NCI-H2107 (cell line): Measurements from ENCODE around the gene GZMM.

Experiments
- DNase-seq: peaks from one replicate; lab custom pipeline; 2025; lab: John Stamatoyannopoulos, UW

The GZMM gene

DNA sequence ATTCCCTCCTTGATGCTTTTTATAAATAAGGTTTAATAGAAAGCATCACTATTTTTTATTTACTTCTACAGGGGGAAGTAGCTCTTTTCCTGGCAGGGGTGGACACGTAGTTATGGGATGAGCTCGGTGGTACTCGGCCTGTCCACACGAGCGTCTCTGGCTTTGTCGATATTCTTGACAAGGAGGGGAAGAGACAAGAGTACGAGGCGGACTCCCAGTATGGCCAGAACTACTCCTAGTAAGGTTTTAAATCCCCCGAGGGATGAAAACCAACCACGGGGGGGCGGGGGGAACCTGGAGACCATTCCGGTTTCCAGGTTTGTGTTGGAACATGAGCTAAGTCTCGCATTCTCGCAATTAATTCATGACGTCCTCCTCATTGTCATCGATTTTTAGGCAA lies 23.0 kb downstream of the GZMM start:
- DNase-seq: no peak

DNA sequence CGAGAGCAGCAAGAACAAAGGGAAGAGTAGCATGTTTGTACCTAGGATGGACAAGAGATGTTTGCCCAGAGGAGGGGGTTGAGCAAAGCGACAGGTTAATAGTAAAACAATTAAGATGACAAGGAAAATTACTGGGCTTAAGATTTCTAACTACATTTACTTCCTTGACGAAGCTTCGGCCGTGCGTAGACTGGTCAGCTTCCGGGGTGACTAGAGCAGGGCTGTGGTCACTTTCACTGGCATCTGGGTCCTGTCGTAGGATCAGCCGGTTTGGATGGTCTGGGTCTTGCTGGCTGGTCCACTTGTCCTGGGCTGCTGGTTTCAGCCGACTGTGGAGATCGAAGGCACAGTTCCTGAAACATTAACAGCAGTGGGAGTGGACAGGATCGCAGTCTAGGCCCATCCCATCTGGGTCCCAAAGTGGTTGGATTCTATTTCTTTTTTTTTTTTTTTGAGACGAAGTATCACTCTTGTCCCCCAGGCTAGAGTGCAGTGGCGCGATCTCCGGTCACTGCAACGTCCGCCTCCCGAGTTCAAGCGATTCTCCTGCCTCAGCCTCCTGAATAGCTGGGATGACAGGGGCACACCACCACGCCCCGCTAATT lies 23.5 kb downstream of the GZMM start:
- no peak for DNase-seq

DNA sequence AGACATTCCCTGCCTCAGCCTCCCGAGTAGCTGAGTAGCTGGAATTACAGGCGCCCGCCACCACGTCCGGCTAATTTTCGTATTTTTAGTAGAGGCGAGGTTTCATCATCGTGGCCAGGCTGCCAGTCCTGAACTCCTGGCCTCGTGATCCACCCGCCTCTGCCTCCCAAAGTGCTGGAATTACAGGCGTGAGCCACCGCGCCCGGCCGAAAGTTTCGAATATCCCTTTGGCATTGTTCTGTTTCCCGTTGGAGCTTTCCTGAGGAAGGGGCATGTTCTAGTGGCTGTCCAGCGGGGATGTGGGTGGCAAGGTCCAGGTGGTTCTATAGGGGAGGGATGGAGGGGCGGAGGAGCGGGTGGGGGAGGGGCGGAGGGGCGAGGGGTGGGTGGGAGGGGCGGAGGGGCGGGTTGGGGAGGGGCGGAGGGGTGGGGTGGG lies 26.4 kb downstream of the GZMM start:
- DNase-seq: no peak

DNA sequence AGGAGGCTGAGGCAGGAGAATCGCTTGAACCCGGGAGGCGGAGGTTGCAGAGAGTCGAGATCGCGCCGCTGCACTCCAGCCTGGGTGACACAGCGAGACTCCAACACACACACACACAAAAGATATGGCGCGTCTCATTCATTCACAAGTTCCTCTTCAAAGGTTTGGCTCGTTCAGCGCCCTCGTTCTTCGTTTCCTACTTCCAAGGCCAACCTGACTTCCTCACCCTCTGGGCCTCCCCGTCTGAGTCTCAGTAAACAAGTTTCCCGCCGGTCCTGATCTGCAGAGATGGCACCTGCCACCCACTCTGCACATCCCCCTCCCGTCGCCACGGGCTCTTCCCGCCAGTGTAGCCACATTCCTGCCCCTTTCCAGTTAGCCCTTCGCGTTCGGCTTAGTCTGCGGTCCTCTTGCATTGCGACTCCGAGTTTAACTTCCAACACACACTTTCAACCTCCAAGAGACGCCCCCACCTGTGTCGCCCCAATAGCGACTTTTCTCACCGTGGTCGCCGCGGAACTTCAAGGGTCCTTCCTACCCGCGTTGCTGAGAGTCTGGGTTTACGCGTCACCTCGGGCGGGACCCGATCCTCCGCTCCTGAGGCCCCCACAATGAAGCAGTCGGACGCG lies 27.2 kb downstream of the GZMM start:
- DNase-seq: no peak

DNA sequence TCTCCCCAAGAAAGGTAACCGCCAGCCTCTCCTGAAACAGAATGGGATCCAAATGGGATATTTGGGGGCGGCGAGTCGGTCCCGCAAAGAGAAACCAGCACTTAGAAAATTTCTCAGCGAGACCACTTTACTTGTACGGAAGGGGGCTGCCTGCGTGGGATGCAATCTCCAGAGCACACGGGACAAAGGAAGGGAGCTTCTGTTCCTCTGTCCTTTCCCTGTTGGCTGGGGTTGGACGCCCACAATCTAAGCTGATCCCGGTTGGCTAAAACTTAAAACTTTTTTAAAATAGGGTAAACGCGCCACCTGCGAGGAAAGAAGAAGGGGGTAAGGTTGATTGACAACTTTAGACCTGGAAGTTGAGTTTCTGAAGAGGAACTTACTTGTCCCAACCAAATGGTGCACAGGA lies 27.7 kb downstream of the GZMM start:
- DNase-seq: no peak

DNA sequence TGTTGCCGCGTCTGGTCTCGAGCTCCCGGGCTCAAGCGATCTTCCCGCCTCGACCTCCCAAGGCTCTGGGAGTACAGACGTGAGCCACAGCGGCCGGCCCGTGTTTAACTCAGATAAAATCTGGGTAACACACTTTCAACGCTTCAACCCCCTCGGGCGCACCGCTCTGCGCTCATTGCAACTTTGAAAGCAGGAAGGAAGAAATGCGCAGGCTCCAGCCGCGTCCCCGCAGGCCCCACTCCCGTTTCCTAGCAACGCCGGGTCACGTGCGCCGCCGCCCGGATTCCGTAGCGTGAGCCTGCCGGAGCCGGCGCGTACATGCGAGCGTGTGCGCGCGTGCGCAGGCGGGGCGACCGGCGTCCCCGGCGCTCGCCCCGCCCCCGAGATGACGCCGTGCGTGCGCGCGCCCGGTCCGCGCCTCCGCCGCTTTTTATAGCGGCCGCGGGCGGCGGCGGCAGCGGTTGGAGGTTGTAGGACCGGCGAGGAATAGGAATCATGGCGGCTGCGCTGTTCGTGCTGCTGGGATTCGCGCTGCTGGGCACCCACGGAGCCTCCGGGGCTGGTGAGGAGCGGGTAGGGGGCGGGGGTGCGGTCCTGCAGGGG lies 28.4 kb downstream of the GZMM start, which contains the start of gene BSG:
BSG (plus strand) TSS at position 457 of the 603 bp plus-strand sequence; CDS start at position 496, 39 bp downstream.
- DNase-seq: peak; percentile 96

DNA sequence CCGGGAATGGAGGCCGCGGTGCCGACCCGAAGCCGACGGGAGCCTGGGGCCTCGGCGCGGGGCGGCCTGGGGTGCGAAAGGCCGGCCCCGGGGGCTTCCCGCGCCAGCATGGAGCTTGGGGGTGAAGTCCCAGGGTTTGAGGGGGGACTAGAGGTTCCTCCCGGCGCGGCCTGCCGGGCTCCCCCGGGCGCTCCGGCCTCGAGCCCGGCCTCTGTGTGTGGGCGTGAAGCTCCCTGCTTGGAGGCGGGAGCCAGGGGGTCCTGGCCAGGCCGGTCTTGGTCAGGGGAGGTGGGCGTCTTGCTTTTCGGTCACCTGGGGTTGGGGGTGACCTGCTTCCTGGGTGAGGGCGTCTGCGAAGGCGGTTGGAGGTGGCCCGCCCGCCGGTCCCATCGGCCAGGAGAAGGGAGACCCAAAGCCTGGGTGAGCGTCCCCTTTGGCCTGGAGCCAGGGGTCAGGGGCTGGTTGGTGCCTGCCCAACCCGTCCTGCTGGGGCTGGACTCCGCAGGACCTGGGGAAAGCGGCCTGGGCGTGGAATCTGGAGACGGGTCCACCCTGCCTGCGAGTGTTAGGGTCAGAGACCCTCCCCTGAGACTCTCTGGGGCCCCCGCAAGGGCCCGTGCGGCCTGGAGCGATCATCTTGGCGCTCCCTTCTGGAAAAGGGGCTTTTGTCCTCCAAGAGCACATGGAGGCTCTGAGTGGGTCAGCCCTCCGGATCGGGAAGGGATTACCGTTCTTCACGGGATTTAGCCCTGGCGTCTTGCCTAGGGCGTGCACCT lies 29.1 kb downstream of the GZMM start:
- no peak for DNase-seq

DNA sequence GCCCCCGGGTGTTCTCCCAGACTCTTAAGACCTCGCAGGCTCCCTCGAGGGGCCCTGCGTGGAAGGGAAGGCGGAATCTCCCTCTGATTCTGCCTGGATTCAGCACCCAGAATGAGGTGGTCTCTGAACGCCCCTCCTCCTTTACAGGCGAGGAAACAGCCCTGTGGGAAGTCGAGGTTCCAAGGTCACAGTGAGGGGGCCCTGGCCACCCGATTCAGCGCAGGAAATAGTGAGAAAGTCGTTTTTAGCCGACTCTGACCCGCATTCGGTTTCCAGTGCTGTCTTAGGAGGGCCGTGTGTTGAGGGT lies 29.6 kb downstream of the GZMM start:
- DNase-seq: no peak

DNA sequence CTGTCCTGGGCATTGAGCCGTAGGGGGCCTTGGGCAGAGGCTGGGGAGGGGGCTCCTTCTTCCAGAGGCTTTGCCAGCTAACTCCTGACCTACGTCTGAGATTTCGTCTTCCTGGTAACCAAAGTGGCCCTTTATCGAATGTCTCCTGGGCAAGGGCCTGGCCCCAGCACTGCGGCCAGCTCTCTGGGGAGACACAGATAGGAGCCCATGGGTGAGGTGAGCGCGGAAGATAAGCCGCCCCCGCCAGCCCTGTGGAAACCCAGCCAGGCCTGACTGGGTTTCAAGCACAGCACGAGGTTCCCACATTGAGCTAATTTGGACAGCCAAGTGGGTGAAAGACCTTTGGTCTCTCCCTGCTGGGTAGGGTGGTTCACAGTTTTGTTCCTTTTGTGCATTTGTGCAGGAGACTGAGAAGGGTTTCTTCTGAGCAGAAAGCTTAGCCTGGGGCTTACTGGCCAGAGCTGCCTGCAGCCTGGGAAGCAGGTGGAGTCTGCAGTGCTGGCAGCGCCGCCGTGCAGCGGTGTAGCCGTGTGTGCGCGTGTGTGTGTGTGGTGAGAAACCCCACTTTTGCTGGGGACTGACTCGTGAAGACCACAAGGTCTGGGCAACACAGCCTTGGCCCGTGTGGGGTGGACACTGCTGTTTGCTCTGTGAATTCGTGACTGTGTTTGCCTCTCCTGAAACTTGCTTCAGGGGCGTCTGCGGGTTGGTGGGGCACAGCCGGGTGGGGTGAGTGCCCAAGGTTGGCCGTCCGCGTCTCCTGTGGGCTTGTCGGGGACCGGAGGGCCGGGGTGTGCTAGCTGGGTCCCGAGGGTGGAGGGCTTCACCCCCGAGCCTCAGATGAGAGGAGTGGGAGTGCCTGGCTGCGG lies 31.0 kb downstream of the GZMM start:
- no peak for DNase-seq

DNA sequence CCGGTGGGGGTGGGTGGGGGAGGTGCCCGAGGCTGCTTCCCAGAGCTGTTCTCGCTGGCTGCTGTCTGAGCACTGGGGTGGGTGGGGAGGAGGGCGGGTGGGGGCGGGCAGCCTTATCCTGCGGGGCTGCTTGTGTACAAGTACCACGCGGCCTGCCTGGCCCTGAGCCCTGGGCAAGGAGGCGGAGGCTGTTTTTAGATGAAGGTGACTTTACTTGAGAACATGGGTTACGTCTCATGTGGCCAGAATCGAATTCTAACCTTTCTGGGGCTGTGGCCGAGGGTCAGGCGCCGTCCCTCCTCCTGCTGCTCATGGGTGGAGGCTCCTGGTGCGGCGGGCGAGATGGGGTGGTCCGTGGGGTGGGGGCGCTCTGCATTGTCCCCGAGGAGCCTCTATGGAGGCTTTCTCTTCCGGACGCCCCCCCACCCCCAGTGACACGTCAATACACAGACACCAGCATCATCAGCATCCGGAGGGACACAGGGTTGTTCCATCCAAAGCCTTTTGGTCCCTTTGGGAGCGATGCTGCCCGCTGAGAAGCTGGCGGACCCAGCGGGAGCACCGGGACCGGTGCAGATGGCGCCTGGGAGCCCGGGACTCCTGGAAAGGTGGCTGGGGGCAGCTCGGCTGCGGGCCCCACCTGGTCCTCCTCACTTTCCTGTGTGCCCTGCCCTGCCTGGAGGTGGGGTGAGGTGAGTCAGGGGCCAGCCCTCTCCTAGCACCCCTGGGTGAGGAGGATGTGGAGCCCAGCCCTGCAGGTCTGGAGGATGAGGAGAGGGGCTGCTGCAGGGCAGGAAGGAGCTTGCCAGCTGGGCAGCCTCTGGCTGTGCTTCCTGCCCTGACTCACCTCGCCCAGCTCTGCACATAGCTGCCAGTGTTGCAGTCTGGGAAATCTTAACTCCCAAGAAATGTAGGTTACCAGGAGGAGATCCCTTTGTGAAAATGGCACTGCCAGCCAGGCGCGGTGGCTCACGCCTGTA lies 32.0 kb downstream of the GZMM start:
- DNase-seq: no peak

DNA sequence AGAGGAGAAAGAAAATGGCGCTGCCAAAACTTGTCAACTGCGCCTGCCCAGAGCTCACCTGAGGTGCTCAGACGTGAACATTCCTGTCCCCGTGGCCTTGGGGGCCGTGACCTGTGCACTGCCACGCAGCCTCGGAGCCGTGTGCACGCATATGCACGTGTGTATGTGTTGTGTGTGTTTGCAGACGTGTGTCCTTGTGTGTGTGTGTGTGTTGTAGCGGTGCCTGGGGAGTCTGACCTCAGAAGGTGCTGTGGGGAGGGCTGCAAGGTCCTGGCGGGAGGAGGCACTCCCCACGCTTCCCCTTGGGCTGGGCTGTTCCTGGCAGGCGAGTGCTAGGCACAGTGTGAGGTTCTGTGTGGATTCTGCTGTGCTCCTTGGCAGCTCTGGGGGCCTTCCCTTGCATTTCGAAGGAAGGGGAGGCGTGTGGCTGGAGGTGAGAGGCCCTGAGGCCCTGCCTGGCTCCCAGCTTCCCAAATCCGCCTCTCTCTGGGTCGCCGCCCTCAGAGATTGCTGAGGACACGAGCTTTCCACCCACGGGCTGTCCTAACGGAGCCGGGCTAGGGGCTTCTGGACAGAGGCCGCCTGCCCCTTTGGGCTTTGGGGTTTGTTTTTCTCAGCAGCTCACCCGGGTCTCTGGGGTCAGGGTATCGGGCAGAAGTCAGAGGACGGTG lies 33.0 kb downstream of the GZMM start:
- DNase-seq: no peak

DNA sequence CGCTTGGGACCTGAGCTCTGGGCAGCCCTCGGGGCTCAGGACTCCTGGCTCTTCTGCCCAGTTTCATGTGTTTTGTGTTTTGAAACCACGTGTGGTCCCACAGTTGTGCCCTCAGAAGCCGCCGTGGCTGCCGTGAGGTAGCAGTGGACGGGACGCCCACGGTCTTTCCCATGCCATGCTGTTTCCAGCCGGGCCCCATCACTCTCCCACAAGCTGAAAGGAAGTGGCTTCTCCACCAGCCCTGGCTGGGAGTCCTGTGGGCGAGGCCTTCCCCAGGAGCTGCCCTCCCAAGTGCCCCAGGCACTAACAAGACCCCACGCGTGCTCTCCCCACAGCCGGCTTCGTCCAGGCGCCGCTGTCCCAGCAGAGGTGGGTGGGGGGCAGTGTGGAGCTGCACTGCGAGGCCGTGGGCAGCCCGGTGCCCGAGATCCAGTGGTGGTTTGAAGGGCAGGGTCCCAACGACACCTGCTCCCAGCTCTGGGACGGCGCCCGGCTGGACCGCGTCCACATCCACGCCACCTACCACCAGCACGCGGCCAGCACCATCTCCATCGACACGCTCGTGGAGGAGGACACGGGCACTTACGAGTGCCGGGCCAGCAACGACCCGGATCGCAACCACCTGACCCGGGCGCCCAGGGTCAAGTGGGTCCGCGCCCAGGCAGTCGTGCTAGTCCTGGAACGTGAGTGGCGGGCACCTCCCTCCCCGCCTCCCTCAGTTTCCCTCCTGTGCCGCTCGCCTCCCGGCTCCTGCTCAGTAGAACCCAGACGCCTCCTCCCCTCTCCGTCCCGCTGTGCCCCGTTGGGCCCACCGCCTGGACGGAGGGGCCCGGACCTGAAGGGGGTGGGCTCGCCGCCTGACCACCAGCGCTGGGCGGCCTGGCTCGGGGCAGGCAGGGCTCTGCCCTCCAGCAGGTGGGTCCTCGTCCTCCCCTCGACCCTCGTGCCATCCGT lies 33.9 kb downstream of the GZMM start:
- DNase-seq: no peak

DNA sequence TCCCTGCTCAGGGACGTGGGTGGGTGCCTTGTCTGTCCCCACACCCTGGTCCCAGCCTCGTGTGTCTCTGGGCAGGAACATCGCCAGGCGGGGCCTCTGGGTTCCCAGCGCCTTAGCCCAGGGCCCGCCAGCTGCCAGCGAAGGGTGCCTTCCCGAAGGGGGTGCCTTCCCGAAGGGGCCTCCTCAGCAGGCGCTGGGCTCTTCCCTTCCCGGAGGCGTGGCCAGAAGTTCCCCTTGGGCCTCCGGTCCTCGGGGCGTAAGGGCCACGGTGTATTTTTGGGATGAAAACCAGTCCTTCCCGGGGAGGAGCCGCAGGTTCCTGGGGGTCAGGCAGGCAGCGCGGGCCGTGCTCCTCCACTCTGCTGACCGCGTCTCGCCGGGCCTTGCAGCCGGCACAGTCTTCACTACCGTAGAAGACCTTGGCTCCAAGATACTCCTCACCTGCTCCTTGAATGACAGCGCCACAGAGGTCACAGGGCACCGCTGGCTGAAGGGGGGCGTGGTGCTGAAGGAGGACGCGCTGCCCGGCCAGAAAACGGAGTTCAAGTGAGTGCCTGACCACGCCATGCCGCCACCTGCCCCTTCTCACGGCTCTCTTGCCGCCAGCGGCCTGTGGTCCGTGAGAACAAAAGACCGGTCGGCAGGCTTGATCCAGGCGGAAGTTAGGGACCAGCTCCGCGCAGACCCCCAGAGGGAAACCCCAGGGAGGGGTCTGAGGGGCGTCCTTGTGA lies 35.4 kb downstream of the GZMM start:
- no peak for DNase-seq

DNA sequence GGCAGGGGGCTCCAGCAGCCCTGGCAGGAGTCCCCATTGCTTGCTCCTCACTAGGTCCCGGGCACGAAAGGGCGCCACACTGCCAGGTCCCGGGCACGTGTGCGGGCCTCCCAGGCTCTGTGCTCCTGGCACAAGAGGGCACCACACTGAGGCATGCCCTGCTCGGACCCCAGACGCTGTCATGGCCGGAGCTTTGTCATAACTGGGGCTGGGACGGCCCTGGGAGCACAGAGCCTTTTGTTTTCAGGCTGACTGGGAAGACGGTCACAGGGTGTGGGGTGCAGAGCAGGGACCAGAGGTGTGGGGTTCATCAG lies 35.9 kb downstream of the GZMM start:
- no peak for DNase-seq

DNA sequence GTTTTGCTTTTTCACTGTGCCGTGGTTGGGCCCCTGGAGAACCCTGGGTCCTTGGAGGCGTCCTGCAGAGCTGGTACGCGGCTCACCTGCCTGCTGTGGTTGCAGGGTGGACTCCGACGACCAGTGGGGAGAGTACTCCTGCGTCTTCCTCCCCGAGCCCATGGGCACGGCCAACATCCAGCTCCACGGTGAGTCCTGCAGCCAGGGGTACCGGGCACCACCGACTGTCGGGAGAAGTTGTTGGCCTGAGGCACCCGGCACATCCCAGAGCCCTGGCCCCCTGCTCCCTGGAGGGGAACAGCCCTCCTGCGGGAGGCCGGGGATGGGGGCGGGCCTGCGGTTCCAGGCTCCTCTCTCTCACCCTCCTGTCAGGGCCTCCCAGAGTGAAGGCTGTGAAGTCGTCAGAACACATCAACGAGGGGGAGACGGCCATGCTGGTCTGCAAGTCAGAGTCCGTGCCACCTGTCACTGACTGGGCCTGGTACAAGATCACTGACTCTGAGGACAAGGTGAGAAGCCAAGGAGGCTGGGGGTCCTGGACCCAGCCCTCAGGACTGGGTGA lies 36.5 kb downstream of the GZMM start:
- no peak for DNase-seq

DNA sequence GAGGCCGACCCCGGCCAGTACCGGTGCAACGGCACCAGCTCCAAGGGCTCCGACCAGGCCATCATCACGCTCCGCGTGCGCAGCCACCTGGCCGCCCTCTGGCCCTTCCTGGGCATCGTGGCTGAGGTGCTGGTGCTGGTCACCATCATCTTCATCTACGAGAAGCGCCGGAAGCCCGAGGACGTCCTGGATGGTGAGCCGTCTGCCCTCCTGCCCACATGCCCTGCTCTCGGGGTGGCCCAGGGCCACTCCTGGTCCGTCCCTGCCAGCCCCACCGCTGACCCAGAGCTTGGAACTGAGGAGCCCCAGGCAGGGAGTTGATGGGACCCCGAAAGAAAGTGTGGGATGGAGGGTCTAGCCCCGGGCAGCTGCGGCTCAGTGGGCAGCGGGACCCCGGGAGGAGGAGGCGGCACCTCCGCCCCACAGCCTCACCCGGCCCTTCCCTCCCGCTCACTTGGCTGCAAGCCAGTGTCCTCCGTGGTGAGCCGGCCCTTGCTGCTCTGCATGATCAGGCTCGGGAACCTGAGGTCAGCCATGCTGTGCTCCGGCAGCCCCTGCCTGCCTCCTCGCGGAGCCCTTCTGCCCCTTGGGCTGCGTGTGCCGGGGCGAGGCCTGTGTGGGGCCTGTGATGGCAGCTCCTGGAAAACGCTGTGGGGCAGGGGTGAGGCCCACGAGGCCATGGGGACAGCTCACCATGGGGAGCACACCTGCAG lies 37.7 kb downstream of the GZMM start:
- DNase-seq: no peak

DNA sequence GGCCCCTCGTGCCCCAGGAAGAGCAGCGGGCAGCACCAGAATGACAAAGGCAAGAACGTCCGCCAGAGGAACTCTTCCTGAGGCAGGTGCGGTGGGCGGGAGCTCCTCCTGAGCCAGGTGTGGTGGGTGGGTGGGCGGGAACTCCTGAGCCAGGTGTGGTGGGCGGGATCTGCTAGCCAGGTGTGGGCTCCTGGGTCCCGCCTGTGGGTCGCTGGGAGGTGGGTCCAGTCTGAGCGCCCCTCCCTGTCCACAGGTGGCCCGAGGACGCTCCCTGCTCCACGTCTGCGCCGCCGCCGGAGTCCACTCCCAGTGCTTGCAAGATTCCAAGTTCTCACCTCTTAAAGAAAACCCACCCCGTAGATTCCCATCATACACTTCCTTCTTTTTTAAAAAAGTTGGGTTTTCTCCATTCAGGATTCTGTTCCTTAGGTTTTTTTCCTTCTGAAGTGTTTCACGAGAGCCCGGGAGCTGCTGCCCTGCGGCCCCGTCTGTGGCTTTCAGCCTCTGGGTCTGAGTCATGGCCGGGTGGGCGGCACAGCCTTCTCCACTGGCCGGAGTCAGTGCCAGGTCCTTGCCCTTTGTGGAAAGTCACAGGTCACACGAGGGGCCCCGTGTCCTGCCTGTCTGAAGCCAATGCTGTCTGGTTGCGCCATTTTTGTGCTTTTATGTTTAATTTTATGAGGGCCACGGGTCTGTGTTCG lies 38.8 kb downstream of the GZMM start:
- no peak for DNase-seq
